GM23338 (cell line): ENCODE data around the gene PARVB. TPM values are rescaled to one million over a fixed set of nuclear protein-coding genes. Genes with fewer than 3 reads are reported as not detected.
A peak's percentile ranks its signal among the peaks of the same experiment; 100 is the strongest.

Experiments used
- ATAC-seq: fragments of 200-7000 bp; cut with Tn5 transposase; 3 replicates; pipeline ENCODE4 v1.9.1; 2020
- DNase-seq: peaks from one replicate; pipeline ENCODE4 v3.0.0-alpha.2; 2015; ENCODE audit warnings: low spot score
- H2AFZ ChIP-seq: fragments of 200-600 bp; sonication (generic); 2 replicates; pipeline ENCODE4 v1.8.0; 2016; ENCODE audit warnings: antibody characterized with exemption, mild to moderate bottlenecking, moderate library complexity
- H3F3A ChIP-seq: fragments of 200-600 bp; sonication (generic); replicated peaks from 2 replicates; pipeline ENCODE4 v1.8.0; 2017; ENCODE audit warnings: antibody characterized with exemption, mixed run types, low read depth
- H3K27ac ChIP-seq: fragments of 200-600 bp; sonication (generic); 2 replicates; pipeline ENCODE4 v1.6.1; 2016; ENCODE audit warnings: low read depth
- H3K27me3 ChIP-seq: fragments of 200-600 bp; sonication (generic); 2 replicates; pipeline ENCODE4 v1.8.0; 2016; ENCODE audit warnings: mild to moderate bottlenecking, mixed run types, moderate library complexity; ENCODE audit not compliant: insufficient read depth
- H3K36me3 ChIP-seq: fragments of 200-600 bp; sonication (generic); 2 replicates; pipeline ENCODE4 v1.8.0; 2016; ENCODE audit warnings: mild to moderate bottlenecking; ENCODE audit not compliant: insufficient read depth
- H3K4me1 ChIP-seq: fragments of 200-600 bp; sonication (generic); 2 replicates; pipeline ENCODE4 v1.8.0; 2016; ENCODE audit warnings: mild to moderate bottlenecking, moderate library complexity; ENCODE audit not compliant: insufficient read depth
- H3K4me2 ChIP-seq: fragments of 200-600 bp; sonication (generic); 2 replicates; pipeline ENCODE4 v1.7.1; 2017; ENCODE audit warnings: mixed run types
- H3K4me3 ChIP-seq: fragments of 200-600 bp; sonication (generic); 2 replicates; pipeline ENCODE4 v1.6.1; 2016; ENCODE audit warnings: mixed run types
- H3K79me2 ChIP-seq: fragments of 200-600 bp; sonication (generic); replicated peaks from 2 replicates; pipeline ENCODE4 v1.8.0; 2017; ENCODE audit warnings: mild to moderate bottlenecking; ENCODE audit not compliant: insufficient read depth
- H3K9me2 ChIP-seq: fragments of 200-600 bp; sonication (generic); 2 replicates; pipeline ENCODE4 v1.8.0; 2017; ENCODE audit not compliant: insufficient read depth
- H4K20me1 ChIP-seq: fragments of 200-600 bp; sonication (generic); replicated peaks from 2 replicates; pipeline ENCODE4 v1.8.0; 2017; ENCODE audit warnings: mild to moderate bottlenecking; ENCODE audit not compliant: insufficient read depth
- H3K27ac Mint-ChIP-seq: 2 replicates; pipeline ENCODE4 v1.8.0; 2020; ENCODE audit warnings: inconsistent platforms, mild to moderate bottlenecking, moderate library complexity, mixed read lengths
- H3K27me3 Mint-ChIP-seq: 3 replicates; pipeline ENCODE4 v1.8.0; 2022; ENCODE audit warnings: low read depth, mild to moderate bottlenecking, moderate library complexity, mixed read lengths, inconsistent platforms; ENCODE audit not compliant: insufficient read depth, poor library complexity
- H3K36me3 Mint-ChIP-seq: 3 replicates; pipeline ENCODE4 v1.8.0; 2021; ENCODE audit warnings: low read depth, mild to moderate bottlenecking, inconsistent platforms, moderate library complexity, mixed read lengths
- H3K4me1 Mint-ChIP-seq: 3 replicates; pipeline ENCODE4 v1.8.0; 2020; ENCODE audit warnings: mild to moderate bottlenecking, inconsistent platforms, mixed read lengths
- H3K4me3 Mint-ChIP-seq: 3 replicates; pipeline ENCODE4 v1.8.0; 2021; ENCODE audit warnings: moderate library complexity, mild to moderate bottlenecking, inconsistent platforms, mixed read lengths
- H3K9me3 Mint-ChIP-seq: 3 replicates; pipeline ENCODE4 v1.8.0; 2020; ENCODE audit warnings: moderate library complexity, mild to moderate bottlenecking, inconsistent platforms, mixed read lengths
- CTCF ChIP-seq, 2 experiments: fragments of 200-600 bp in 1 of 2; sonication (generic) in 1 of 2; conservative IDR thresholded peaks; 2 replicates each; pipeline versions ENCODE4 v1.5.1 to v1.6.1; 2016 to 2017; ENCODE audit warnings: antibody characterized with exemption in 2 of 2, low read depth in 2 of 2, mild to moderate bottlenecking in 2 of 2, moderate library complexity in 1 of 2
- ETS1 ChIP-seq: IDR thresholded peaks from 2 replicates; pipeline ENCODE4 v1.6.1; 2016; ENCODE audit warnings: antibody characterized with exemption
- JUNB ChIP-seq: IDR thresholded peaks from one replicate; pipeline ENCODE4 v1.6.1; 2016; ENCODE audit warnings: antibody characterized with exemption; ENCODE audit not compliant: unreplicated experiment
- NANOG ChIP-seq: IDR thresholded peaks from 2 replicates; pipeline ENCODE4 v1.6.1; 2016; ENCODE audit warnings: antibody characterized with exemption, borderline replicate concordance
- POLR2AphosphoS5 ChIP-seq: IDR thresholded peaks from 2 replicates; pipeline ENCODE4 v1.6.1; 2016; ENCODE audit warnings: antibody characterized with exemption, low read depth
- REST ChIP-seq: IDR thresholded peaks from one replicate; pipeline ENCODE4 v1.6.1; 2018; ENCODE audit warnings: antibody characterized with exemption; ENCODE audit not compliant: unreplicated experiment
- STAT1 ChIP-seq: IDR thresholded peaks from one replicate; pipeline ENCODE4 v1.6.1; 2016; ENCODE audit warnings: antibody characterized with exemption; ENCODE audit not compliant: unreplicated experiment
- polyA plus RNA-seq: library from polyadenylated mRNA; unstranded; fragments of >200 nt; fragmentation: Nextera tagmentation; extraction: Ambion mirVana; gene quantifications from 2 replicates; pipeline ENCODE4 v1.2.1, GENCODE V29; 2016
- total RNA-seq: library from RNA; depleted of rRNA; stranded (reverse); fragments of >200 nt; shearing (Covaris generic); gene quantifications from 2 replicates; pipeline ENCODE4 v1.2.3, GENCODE V29; 2014

Gene PARVB
- total and polyA plus RNA-seq, 2 experiments from 2014 or later: 4.3 to 7.7 TPM

- no peak for TF ChIP-seq REST
- no peak for TF ChIP-seq STAT1
- TF ChIP-seq JUNB: no peak
- TF ChIP-seq ETS1: no peak
- TF ChIP-seq POLR2AphosphoS5: no peak
- TF ChIP-seq CTCF (conservative IDR thresholded peaks at IDR 0.05; ENCODE audit: low read depth in 2 of 2): no peak
Measured at GRCh38 chr22:44128958-44129618, 105.0 kb downstream of the PARVB start (continued).

- Mint-ChIP-seq H3K4me3 (no peak overlapping the region), H3K4me1 (peaks cover 20% of the 10 kb centered on the region), H3K36me3 (peaks cover 27% of the 10 kb centered on the region), H3K27me3 (peaks cover 12% of the 10 kb centered on the region), H3K27ac (no peak overlapping the region), H3K9me3 (peaks cover 31% of the 10 kb centered on the region)
- Histone ChIP-seq H3K27me3 (no peaks in the 10 kb centered on the region), H3F3A (no peaks in the 10 kb centered on the region), H2AFZ (no peak overlapping the region), H3K4me3 (no peak overlapping the region), H4K20me1 (no peaks in the 10 kb centered on the region), H3K4me1 (peaks cover 8% of the 10 kb centered on the region), H3K79me2 (no peaks in the 10 kb centered on the region), H3K9me2 (no peaks in the 10 kb centered on the region), H3K4me2 (no peak overlapping the region), H3K36me3 (no peaks in the 10 kb centered on the region), H3K27ac (no peak overlapping the region)
- DNase-seq (no peak), ATAC-seq (peak; percentile 74)
- TF ChIP-seq STAT1: no peak
- TF ChIP-seq NANOG: no peak
- peak; percentile 73 for TF ChIP-seq REST
Measured at GRCh38 chr22:44129619-44129976, 105.5 kb downstream of the PARVB start.
